GM12873 (cell line): ENCODE results near the gene EMC10.

Experiments
- TF ChIP-seq, protein P1 (sequence below): IDR thresholded peaks from 2 replicates; pipeline ENCODE4 v1.5.1; 2012; ENCODE audit warnings: low read depth, mild to moderate bottlenecking, moderate library complexity, low read length, control low read depth; ENCODE audit not compliant: insufficient read depth; ENCODE audit errors: missing control alignments

The EMC10 gene

DNA sequence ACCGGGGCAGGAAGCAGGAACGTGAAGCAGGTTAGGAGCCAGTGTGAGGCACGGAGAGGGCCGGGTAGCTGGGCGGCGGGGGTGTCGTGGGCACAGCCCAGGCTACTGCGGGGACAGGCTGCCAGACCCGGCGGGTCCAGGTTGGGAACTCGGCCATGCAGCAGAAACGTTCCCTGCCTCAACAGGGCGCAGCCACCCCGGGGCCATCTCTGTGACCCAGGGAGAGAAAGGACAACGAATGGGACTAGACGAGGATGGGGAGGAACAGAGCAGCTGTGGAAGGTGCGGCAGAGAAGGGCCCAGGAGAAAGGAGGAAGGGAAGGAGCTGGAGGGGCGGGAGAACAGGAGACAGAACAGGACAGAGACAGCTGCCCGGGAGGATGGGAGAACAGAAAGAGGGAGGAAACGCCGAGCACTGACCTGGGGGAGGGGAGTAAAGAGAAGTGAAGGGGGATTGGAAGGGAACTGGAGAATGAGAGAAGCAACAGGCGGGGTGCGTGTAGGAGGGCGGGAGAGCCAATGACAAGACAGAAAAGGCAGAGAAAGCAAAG lies 13.2 kb downstream of the EMC10 start:
- TF ChIP-seq, protein P1, sequence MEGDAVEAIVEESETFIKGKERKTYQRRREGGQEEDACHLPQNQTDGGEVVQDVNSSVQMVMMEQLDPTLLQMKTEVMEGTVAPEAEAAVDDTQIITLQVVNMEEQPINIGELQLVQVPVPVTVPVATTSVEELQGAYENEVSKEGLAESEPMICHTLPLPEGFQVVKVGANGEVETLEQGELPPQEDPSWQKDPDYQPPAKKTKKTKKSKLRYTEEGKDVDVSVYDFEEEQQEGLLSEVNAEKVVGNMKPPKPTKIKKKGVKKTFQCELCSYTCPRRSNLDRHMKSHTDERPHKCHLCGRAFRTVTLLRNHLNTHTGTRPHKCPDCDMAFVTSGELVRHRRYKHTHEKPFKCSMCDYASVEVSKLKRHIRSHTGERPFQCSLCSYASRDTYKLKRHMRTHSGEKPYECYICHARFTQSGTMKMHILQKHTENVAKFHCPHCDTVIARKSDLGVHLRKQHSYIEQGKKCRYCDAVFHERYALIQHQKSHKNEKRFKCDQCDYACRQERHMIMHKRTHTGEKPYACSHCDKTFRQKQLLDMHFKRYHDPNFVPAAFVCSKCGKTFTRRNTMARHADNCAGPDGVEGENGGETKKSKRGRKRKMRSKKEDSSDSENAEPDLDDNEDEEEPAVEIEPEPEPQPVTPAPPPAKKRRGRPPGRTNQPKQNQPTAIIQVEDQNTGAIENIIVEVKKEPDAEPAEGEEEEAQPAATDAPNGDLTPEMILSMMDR, result no peak

DNA sequence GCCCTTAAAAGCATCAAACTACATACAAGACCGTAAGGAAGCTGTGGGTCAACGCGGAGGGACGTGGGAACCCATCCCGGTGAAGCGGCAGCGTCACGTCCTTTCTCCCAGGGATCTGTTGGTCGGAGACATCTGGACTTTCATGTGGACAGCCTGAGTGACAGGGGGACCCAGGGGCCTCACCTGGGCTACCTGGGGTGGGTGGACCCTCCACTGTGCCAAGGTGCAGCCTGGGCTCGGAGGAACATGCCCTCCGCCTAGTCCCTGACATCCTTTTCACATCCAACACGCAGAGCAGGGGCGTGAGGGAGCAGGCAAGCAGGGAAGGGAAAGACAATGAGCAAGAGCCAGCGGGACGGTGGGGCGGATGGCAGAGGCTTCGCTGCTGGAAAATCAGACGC lies 14.1 kb downstream of the EMC10 start:
- TF ChIP-seq, protein P1, result no peak

DNA sequence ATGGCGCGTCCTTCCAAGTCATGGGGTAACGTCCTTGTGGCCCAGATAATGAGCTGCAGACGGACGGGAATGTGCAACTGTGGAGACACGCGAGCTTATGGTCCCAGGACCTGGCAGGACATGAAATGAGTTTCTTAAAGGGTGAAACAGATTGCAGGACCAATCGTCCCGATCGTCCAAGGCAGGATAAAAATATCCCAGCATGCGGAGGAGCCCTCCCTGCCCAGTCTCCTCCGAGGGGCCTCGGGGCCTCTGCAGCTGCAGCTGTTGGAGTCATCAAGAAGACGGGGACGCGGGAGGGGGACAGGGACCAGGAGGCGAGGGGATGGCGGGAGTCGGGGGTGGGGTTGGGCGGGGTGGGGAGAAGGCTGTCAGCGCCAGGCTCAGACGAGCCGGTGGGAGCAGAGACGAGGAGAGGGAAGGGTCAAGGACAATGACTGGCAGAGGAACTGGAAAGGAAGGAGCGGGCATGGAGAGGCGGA lies 14.7 kb downstream of the EMC10 start:
- TF ChIP-seq, protein P1, result no peak

DNA sequence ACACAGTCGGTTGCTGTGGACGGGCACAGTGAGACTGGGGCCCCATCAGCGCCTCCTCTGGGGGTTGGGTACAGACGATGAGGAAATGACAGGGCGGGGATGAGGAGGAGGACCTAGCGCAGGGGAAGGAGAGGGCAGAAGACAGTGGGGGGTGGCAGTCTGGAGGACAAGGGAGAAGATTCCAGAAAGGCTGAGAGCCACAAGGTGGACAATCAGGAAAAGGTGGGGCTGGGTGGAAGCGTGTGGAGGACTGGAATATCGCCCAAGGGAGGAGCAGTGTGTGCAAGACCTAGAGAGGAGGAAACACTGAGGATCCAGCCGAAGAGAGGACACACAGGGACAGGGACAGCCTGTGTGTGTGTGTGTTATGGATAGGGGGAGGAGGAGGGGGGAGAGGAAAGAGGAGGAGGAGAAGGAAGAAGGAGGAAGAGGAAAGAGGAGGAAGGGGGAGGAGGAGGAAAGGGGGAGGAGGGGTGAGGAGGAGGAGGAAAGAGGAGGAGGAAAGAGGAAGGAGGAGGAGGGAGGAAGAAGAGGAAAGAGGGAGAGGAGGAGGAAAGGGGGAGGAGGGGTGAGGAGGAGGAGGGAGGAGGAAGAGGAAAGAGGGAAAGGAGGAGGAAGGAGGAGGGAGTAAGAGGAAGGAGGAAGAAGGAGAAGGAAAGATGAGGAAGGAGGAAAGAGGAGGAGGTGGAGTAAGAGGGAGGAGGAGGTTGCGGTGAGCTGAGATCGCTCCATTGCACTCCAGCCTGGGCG lies 16.2 kb downstream of the EMC10 start:
- TF ChIP-seq, protein P1, result no peak

DNA sequence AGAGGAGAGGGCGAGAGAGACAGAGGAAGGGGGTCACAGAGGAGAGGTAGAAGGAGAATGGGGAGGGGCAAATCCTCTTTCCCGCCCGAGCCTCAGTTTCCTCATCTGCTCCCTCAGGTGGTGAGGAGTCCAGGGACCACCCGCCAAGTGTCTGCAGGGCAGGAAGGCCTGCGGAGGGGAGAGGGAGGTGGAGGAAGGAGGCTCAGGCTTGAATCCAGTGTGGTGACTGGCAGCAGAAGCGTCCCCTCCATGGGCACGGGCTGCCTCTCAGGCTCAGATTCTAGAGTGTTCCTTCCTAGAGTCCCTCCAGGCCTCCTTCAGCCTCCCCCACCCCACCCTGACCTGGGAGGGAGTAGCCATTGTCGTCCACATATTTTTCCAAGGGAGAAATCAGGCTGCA lies 16.9 kb downstream of the EMC10 start:
- TF ChIP-seq, protein P1, result no peak

DNA sequence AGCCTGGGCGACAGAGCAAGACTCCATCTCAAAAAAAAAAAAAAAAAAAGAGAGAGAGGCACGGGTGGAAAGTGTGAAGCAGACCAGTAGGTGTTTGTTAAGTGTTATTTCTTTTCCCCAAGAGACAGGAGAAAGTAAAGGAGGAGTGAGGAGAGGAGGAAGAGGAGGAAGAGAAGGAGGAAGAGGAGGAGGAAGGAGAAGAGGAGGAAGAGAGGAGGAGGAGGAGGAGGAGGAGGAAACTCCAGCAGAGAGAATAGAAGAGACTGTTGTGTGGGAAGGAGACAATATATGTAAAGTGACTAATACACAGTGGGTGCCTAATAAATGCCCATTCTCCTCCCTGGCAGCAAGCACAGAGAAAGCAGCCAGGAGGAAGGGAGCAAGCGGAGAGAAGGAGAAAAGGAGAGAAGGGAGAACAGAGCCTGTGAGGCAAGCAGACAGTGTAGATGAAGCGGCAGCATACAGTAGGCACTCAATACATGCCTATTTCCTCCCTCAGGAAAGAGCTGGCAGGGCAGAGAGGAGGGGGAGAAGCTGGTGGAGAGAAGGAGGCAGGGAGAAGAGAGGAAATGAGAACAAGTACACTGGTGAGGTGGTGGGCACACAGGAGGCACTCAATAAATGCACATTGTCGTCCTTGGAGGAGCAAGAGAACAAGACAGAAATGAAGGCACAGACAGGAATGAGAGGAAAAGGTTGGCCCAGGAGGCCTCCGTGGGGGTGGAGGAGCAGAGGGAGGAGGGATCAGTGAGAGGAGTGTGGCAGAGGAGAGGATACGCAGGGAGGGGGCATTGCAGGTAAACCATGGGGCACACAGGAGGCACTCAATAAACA lies 18.1 kb downstream of the EMC10 start:
- TF ChIP-seq, protein P1, result no peak

DNA sequence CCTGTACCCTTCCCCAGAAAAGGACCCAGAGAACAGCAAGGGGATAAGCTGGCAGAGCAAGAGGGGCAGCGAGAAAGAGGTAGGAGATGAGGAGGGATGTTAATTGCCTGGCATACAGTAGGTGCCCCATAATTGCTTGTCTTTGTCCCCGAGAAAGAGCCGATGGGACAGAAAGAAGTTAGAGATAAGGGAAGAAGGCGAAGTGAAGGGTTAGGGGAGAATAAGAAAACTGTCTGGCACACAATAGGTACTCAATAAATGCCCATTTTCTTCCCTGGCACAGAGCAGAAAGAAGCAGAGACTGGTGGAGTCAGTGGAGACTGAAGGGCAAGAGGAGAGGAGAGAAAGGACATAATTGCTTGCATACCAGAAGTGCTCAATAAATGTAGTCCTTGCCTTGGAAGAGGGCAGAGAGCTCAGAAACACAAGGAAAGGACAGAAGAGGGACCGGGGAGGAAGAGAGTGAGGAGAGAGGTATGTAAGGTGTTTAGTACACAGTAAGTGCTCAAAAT lies 18.8 kb downstream of the EMC10 start:
- TF ChIP-seq, protein P1, result no peak
